Measurements from ENCODE around the gene GFOD1.
"Not testable (repeated sequence)": the region's sequence is repeated elsewhere in the genome, so short reads cannot be mapped to it uniquely, and the experiment has no call there.

The GFOD1 gene

DNA sequence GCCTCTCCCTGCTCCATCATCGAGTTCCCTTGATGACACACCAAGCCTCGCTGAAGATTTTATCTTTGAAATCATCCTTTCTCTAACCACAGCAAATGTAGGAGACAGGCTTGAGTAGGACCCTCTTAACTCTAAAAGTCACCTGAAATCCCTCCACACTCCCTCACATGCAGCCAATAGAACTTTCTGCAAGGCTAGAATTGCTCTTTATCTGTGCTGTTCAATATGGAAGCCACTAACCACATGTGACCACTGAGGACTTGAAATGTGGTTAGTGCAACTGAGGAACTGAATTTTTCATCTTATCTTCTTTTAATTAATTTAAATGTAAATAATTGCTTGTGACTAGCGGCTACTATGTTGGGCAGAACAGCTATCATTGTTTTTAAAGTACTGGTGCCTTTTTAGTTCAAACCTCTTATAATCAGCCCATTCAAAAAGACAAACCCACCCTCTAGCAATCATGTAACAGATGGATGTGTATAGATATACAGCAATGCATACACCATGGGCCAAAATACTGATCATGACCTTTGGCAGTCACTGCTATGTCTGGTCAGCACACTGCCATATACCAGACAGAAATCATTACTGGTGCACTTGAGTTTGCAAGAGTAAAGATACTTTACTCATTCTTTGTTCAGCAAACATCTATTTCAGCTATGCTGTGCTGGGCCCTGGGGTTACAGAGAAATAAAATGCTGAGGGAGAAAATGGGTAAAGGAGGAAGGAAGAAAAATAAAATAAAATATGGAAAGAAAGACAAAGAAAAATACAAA lies 50.0 kb downstream of the GFOD1 start:
- DNase-seq: no peak

DNA sequence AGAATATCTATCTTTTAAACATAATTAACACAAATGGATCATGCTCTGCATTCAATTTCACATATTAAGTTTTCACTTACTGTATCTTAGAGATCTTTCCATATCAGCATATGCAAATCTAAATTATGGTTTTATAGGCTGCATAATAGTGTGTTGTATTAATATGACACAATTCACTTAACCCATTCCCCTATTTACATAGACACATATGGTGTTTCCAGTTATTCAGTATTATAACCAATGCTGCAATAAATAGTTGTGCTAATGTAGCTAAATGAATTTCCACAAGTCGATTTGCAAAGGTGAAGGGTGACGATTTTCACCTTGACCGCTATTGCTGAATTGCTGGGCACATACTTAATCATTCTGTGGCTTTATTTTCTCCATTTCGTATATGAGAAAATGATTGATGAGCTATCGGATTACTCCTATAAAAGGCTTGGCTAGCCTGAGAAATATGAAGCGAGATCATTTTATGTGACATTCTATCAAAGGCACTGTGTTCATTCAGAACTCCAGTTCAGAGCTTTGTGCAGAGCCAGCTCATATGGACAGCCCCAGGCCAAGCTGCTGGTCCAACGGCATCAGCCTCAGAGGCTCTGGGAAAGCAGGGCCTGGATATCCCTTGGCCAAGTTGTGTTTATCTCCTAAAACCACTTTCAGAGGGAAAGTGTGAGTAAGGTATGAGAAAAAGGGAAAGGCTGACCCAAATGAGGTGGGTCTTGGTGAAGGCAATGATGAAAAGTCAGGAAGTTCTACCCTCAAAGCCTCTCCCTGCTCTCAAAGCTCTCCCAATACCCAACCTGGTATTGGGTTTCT lies 50.8 kb downstream of the GFOD1 start:
- no peak for DNase-seq

DNA sequence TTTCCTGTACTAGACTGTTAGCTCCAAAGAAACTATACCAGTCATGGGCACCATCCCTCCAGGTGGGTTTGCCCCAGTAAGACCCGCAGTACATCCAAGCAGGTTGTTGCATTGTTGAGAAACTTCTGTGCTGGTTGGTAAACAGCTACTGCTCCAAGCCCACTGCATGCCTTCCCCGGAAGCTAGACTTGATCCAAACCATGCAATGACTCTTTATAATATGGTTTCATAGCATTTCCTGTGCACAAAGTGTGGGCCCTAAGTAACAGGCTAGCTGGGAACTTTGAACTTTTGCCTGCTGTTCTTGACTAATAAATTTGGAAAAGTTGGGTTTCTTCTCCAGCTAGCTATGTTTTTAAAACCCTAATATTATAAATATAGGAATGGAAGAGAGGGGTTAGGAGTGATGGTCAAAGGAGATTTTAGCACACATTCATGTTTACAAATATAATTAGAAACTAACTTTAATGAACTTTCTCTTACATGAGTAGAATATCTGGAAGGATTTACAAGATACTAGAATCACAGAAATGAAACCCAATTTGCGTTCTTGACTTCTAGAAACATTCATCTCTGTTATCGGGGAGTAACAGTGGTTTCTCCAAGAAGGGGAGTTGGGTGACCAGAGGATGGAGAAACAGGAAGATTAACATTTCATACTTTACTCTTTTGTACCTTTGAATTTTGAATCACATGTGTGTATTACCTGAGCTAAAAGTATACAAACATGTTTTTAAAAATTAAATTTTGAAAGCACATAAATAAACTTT lies 51.7 kb downstream of the GFOD1 start:
- DNase-seq: no peak

DNA sequence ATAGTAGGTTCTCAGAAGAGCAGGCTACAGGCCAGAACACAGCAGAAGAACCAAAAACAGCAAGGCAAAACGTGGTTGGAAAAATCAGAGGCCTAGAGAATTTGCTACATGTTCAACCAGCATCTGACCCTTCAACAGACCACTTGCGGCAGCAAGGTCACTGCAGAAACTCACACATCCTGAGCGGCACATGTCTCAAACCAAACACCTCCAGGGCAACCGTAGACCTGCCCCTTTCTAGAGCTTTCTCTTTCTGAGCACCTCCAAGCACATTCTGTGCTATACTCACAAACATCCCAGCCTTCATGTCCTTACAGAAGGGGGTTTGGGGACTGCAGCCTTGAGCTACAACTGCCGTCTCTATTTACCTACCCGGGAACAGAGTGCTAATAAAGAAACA lies 52.6 kb downstream of the GFOD1 start:
- DNase-seq: no peak

DNA sequence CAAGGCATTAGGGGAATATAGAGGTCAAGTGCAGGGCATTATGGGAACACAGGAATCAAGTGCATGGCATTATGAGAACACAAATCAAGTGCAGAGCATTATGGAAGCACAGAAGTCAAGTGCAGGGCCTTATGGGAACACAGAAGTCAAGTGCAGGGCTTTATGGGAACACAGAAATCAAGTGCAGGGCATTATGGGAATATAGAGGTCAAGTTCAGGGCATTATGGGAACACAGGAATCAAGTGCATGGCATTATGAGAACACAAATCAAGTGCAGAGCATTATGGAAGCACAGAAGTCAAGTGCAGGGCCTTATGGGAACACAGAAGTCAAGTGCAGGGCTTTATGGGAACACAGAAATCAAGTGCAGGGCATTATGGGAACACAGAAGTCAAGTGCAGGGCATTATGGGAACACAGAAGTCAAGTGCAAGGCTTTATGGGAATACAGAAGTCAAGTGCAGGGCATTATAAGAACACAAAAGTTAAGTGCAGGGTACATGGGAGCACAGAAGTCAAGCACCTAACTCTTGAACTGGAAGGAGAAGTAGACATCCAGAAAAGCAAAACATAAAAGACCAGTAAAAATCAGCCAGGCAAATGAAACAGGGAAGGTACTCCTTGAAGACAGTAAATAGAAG lies 53.1 kb downstream of the GFOD1 start:
- DNase-seq: not testable (repeated sequence)

DNA sequence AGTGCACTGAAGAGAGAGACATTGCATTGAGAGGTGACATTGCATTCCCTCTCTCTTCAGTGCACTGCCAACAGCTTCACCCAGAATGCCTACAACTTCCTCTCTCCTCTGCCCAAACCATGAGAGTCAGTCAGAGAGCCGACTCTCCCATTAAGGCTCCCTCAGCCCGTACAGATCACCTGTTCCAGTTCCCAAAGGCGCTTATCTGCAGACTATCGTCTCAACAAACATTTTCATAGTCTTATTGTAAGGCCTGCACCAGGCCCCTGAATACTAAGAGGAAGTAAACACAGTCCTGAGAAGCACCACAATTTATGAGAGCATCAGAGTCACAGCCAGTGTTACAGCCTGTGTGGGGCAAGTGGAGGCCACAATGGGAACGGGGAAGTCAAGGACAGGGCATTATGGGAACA lies 53.7 kb downstream of the GFOD1 start:
- DNase-seq: no peak

DNA sequence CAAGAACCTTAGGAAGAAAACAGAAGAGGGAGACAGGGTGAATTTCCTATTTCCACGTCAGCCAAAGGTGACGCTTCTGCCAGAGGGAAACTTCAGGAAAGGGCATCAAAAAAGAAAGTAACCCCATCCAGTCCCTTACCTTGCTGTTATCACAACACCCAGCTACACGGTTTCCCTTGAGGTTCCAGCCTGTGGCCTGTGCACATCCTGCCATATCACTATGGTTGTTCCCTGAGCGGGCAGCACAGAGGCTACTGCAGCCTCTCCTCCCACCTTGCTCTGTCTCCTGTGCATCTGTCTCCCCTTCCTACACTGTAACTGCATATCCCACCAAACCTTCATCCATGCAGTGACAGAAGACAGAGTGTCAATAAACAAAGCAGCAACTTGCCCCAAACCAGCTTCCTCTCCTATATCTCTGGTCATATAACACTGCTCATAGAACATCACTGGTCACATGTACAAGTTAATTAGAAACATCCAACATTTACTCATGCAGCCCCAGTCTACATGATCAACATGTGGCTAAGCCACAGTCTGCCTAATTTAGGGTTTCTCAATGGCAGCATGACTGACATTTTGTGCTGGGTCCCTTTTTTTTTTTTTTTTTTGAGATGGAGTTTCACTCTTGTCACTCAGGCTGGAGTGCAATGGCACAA lies 54.7 kb downstream of the GFOD1 start:
- DNase-seq: no peak

DNA sequence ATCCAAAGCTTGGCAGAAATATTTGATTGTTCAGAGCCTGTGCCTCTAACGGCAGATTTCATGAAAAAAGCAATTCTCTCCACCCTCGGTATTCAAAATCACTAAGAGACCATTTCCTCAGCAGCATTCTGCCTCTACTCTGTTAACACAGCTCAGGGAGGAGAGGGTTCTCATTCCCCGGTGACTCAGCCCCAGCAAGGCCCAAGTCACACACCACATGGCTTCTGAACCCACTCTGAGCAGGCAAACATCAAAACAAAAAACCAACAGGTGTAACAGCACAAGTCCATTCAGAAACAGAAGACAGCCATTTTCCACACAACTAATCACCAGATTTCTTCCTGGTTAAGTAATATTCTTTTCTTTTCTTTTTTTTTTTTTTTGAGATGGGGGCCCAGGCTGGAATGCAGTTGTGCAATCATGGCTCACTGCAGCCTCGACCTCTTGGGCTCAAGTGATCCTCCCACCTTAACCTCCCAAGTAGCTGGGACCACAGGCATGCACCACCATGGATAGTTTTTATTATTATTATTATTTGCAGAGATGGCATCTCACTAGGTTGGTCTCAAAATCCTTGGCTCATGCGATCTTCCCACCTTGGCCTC lies 55.4 kb downstream of the GFOD1 start:
- peak; percentile 34 for DNase-seq

DNA sequence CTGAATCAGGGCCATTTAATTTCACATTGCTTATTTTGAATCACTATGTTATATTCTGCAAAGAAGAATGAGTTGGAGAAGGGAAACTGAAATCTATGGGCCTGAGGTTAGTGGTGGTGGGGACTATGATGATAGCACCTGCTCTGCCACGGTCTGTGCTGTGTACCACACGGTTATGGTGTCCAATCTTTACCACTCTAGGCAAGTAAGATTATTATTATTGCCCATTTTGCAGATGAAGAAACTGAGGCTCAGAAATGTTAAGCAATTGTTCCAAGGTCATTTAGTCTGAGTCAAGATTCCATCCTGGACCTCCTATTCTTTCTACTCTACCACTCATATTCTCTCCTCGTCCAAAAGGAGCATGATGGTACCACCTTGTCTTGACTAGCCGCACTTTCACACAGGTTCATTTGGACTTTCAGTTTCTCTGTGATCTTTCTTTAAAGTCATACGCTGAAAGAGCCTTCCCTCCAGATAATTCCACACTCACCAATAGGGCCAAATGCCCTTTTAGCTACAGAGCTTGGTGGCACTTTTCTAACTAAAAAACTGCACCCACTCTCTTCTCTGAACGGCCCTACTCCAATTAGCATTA lies 56.2 kb downstream of the GFOD1 start:
- no peak for DNase-seq

DNA sequence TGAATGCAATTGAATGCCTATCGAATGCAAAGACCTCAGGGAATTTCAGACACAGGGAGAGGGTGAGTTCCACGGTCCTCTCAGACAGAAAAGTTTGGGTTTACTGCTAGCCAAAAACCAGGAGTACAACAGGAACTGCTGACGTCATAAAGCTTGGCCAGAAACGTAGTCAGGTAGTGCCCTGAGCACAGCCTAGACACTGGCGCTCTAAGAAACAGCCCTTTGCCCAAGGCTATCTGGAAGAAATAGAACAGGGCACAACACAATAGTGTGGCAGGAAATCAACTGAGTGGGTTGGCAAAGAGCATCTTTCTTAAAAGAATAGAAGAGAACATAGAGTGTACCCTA lies 58.0 kb downstream of the GFOD1 start:
- DNase-seq: no peak

DNA sequence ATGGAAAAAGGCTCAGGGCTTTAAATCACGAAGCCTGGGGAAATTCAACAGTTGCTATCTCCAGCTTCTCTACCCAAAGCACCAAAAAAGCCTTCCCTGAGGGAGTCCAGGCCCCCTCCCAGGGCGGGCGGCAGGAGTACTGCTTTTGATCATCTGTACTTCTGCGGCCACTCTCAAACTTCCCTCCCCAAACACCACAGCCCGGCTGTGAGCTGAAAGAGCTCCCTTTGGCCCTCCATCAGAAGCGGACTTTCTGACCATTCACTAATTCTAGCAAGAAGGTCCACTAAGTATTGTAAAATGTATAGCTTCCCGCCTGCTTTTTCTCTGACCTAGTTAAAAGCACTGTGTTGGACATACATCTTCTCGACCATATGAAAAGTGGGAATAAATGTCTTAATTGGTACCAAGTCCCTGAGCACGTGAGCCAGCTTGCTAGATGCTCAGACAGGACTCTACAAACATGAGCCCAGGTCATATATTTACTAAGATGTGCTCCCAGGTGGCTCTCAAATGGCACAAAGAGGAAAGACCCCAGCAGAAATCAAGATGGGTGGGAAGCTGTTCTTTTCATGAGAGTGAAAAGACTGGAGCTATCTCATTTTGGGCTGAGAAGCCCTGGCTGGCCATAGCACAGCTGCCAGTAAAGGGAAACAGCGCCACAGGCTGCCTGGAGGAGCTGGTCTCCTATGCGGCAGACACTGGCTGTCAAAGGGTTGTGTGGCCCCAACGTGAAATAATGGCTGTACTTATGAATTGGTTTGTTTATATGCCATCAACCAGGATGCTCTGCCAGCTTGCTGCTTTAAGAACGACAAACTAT lies 58.6 kb downstream of the GFOD1 start:
- DNase-seq: no peak

DNA sequence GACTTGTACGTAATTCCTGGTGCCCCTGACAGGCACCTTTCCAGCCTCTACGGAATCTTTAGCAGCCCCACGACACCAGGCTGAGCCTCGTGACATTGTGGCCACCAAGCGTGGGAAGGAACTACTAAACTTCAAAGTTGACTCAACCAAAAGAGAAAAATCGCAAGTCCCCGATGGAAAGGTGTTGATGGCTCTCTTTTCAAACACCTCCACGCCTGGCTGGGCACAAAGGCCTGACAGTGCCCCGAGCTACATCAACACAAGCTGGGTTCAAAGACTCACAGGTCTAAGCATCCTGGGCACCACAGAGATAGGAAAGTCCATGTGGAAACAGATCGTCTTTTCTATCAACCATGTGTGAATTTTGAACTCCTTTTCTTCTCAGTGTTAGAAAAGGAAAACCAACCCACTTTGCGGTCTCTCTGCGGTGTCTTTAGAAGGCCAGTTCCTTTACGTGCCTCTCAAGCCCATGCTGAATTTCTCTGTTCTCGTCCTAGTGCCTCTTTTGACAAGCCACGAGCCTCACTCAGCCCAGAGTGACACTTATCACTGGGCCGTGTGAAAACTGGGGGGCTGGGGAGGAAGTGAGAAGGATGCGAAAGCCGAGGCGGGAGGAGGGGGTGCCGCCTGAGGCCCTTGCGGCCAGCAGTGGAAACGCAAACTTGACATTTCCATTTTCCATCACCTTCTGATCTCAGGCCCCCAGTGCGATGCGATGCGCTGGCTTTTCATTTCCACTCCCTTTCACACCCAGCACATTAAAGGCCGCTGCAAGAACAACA lies 59.4 kb downstream of the GFOD1 start:
- DNase-seq: peak; percentile 66

DNA sequence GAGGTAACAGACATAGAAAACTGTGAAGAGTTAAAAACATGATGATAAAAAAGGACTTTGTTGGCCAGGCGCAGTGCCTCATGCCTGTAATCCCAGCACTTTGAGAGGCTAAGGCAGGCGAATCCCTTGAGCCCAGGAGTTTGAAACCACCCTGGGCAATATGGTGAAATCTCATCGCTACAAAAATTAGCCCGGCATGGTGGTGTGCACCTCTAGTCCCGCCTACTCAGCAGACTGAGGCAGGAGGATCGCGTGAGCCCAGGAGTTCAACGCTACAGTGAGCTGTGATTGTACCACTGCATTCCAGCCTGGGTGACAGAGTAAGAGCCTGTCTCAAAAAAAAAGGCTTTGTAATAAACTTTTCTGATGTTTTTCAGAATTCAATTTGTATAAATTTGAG lies 60.1 kb downstream of the GFOD1 start:
- no peak for DNase-seq

DNA sequence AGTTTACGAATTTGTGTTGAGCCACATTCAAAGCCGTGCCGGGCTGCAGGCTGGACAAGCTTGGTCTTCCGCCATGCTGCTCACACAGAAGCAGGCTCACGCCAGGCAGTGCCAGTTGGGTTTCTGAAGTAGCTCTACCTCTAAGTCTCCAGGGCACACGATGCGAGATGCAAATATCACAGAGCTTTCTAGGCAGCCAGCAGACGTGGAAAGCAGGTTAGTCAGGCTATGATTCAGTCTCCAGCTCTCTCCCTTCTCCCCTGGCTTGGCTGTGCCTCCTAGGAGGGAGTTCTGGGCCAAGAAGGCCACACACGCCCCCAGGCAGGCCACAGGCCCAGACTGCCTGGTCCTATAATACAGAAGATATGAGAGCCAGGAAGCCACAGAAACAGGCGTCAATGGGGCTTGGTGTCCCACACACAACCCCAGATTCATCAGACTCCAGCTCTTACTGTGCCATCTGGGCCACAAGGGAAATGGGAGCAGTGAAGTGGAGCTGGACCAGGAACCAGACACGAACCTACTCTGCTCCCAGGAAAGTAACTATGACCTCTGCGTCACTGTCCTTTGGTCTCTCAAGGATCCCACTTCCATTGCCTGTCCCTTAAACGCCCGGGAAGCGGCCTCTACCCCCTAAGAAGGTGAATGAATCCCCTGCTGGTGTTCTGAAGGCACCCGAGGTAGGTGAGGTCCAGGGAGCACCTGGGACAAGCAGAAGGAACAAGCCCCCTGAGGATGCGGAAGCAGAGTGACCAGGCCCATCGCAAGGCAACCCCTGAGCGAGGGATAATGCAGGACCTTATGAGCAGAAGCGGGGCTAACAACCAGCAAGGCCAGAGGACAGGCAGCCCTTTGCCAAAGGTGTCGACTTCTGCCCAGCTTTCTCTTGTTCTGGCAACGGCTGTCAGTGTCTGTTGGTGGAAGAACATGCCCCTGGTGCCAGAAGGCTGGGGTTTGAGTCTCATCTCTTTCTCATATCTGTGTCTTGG lies 61.2 kb downstream of the GFOD1 start:
- DNase-seq: no peak

DNA sequence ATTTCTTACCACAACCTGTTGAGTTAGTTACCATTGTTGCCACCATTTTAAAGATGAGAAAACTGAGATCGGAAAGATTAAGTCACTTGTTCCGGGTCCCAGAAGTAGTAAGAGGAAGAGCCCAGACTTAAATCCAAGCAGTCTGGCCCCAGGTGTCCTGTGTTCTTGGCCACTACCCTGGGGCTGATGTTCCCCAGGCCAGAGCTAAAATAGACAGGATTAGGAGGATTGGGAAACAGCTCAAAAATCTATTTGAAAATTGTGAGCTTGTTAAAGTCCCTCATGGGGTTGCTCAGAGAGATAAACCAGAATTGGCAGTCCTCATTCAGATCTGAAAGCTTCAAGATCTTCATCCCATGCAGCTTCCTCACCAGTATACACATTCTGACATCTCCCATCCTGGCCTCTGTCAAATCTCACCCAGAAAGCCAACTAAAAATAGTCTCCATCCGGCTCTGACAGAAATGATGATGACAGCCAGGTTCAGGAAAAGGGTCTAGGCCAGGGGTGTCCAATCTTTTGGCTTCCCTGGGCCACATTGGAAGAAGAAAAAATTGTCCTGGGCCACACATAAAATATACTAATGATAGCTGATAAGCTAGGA lies 62.0 kb downstream of the GFOD1 start:
- DNase-seq: no peak

DNA sequence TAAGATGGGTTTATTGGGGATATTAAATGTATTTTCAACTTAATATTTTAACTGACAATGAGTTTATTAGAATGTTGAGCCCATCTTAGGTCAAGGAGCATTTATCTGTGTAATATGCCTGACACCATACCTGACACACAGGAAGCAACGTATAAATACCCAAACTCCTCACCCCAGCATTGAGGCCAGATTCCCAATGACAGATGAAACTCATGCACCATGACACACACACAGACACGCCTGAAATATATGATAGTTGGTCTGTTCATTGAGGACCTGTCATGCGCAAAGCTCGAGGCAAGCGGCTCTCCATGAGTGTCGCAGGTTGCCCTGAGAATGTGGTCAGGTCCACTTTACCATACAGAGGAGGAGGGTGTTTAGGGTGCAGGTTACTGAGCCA lies 64.1 kb downstream of the GFOD1 start:
- DNase-seq: no peak

DNA sequence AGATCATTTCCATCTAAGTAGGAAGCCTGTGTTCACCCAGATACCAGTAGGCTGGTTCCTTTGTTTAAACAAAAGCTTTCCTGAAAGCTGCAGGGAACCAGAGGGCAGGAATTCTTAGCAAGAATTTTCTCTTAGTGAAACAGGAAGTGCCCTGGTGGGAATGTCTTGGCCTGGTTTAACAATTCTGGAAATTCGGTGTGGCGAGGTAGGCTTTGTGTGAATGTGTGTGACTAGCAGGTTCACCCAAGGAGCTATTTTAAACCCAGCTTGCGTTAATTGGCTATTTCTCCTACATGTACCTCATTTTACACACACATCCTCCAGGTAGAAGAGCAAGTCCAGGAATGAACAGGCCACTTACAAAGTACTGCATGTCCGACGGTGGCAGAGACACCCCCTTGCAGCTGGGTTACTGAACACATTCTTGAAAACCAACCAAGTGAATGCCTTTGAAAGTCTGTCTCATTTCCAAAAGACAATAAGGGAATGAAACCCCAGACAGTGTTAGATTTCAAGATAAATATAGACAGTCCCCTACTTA lies 64.6 kb downstream of the GFOD1 start:
- DNase-seq: no peak

All from activated gamma-delta T cell treated with Interleukin-2 at 50 U/mL for 16 hours (primary cell).